IMR-90 (cell line): ENCODE data around the gene TIMM17B.

ENCODE experiments used
- CEBPB ChIP-seq: IDR thresholded peaks from 2 replicates; pipeline ENCODE4 v1.6.1; 2012; ENCODE audit warnings: low read depth, low read length, improper control_type of control experiment
- CHD1 ChIP-seq: IDR thresholded peaks from 2 replicates; pipeline ENCODE4 v1.6.1; 2012; ENCODE audit warnings: low read depth, low read length, improper control_type of control experiment
- CTCF ChIP-seq: conservative IDR thresholded peaks from 2 replicates; pipeline ENCODE4 v1.5.1; 2012; ENCODE audit warnings: mild to moderate bottlenecking, low read depth, low read length, improper control_type of control experiment
- ELK1 ChIP-seq: fragments of 150-350 bp; IDR thresholded peaks from 2 replicates; pipeline ENCODE4 v1.6.1; 2016; ENCODE audit warnings: low read depth, mild to moderate bottlenecking, low read length, moderate library complexity, borderline replicate concordance
- MAZ ChIP-seq: IDR thresholded peaks from 2 replicates; pipeline ENCODE4 v1.6.1; 2012; ENCODE audit warnings: low read depth, mild to moderate bottlenecking, low read length, improper control_type of control experiment, moderate library complexity, borderline replicate concordance
- MXI1 ChIP-seq: IDR thresholded peaks from 2 replicates; pipeline ENCODE4 v1.6.1; 2012; ENCODE audit warnings: low read depth, mild to moderate bottlenecking, low read length, moderate library complexity, borderline replicate concordance
- POLR2A ChIP-seq: IDR thresholded peaks from 2 replicates; pipeline ENCODE4 v1.6.1; 2012; ENCODE audit warnings: mild to moderate bottlenecking, low read depth, low read length
- RAD21 ChIP-seq: IDR thresholded peaks from 2 replicates; pipeline ENCODE4 v1.6.1; 2012; ENCODE audit warnings: low read length, improper control_type of control experiment
- RFX5 ChIP-seq: IDR thresholded peaks from 2 replicates; pipeline ENCODE4 v1.8.0; 2012; ENCODE audit warnings: low read depth, mild to moderate bottlenecking, low read length, moderate library complexity
- USF2 ChIP-seq: fragments of 150-350 bp; IDR thresholded peaks from 2 replicates; pipeline ENCODE4 v1.6.1; 2017; ENCODE audit warnings: mild to moderate bottlenecking, antibody characterized with exemption, low read length, low read depth

- TF ChIP-seq CTCF (no peak), RAD21 (no peak), POLR2A (no peak), RFX5 (no peak), USF2 (no peak), ELK1 (no peak), MAZ (no peak), MXI1 (no peak), CEBPB (no peak), CHD1 (no peak)
These were observed 29.6 kb upstream of the TIMM17B start for GRCh38 chrX:48927123-48927522.
